Nephron (organoid): Measurements from ENCODE around the gene KRTCAP2.
A peak's percentile ranks its signal among the peaks of the same experiment; 100 is the strongest.
"Not testable (repeated sequence)": the region's sequence is repeated elsewhere in the genome, so short reads cannot be mapped to it uniquely, and the experiment has no call there.

Experiments
- H3K27ac Mint-ChIP-seq, 3 experiments: 2 replicates each; pipeline ENCODE4 v1.8.0; 2020; ENCODE audit warnings: mixed read lengths in 3 of 3, mild to moderate bottlenecking in 2 of 3, moderate library complexity in 1 of 3
- H3K27me3 Mint-ChIP-seq: 2 replicates; pipeline ENCODE4 v1.8.0; 2021; ENCODE audit warnings: low read depth, mild to moderate bottlenecking, moderate library complexity, mixed read lengths
- H3K36me3 Mint-ChIP-seq: 2 replicates; pipeline ENCODE4 v1.8.0; 2020; ENCODE audit warnings: low read depth, mixed read lengths
- H3K4me1 Mint-ChIP-seq: 2 replicates; pipeline ENCODE4 v1.8.0; 2020; ENCODE audit warnings: mixed read lengths
- H3K4me3 Mint-ChIP-seq, 3 experiments: 2 replicates each; pipeline ENCODE4 v1.8.0; 2020; ENCODE audit warnings: mild to moderate bottlenecking in 3 of 3, mixed read lengths in 3 of 3, moderate library complexity in 2 of 3
- H3K9me3 Mint-ChIP-seq: 2 replicates; pipeline ENCODE4 v1.8.0; 2020; ENCODE audit warnings: mixed read lengths
- CTCF ChIP-seq, 3 experiments: fragments of 200-600 bp; sonication (generic); IDR thresholded peaks; one replicate each; pipeline ENCODE4 v1.5.0; 2021; ENCODE audit warnings: antibody characterized with exemption in 3 of 3; ENCODE audit not compliant: unreplicated experiment in 3 of 3

The KRTCAP2 gene

GRCh38 chr1:155158991-155159390 is 14.1 kb downstream of the KRTCAP2 start:
- Mint-ChIP-seq H3K4me1 (no peaks in the 10 kb centered on the region), H3K27ac (no peak overlapping the region), H3K9me3 (peaks cover 4% of the 10 kb centered on the region), H3K27me3 (peaks cover 15% of the 10 kb centered on the region), H3K4me3 (no peak overlapping the region), H3K36me3 (no peaks in the 10 kb centered on the region)
- no peak for TF ChIP-seq CTCF (IDR thresholded peaks at IDR 0.05; ENCODE audit: unreplicated experiment in 3 of 3)

DNA sequence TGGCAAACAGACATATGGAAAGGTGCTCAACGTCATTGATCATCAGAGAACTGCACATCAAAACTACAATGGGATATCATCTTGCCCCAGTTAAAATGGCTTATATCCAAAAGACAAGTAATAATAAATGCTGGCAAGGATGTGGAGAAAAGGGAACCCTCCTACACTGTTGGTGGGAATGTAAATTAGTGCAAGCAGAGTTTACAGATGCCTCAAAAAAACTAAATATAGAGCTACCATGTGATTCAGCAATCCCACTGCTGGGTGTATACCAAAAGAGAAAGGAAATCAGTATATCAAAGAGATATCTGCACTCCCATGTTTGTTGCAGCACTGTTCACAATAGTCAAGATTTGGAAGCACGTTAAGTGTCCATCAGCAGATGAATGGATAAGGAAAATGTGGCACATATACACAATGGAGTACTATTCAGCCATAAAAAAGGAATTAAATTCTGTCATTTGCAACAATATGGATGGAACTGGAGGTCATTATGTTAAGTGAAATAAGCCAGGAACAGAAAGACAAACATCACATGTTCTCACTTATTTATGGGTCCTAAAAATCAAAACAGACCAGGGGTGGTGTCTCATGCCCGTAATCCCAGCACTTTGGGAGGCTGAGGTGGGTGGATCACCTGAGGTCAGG is 17.0 kb downstream of the KRTCAP2 start:
- not testable (repeated sequence) for H3K36me3 Mint-ChIP-seq, H3K27ac Mint-ChIP-seq, H3K4me1 Mint-ChIP-seq, H3K9me3 Mint-ChIP-seq, H3K4me3 Mint-ChIP-seq
- H3K27me3 Mint-ChIP-seq = peaks cover 14% of the 10 kb centered on the region

DNA sequence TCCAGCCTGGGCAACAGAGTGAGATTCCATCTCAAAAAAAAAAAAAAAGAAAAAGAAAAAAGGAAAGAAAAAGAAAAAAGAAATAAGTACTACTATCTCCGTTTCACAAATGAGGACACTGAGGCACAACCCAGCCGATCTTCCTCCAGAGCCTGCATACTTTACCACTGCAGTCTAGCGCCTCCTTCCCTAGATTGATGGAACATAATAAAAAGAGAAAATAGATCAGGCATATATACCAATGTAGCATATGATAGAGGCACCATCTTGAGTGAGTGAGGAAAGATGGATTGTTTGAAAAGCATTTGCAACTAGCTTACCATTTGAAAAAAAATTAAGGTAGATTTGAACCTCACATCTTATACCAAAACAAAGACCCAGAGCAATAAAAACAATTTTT is 27.6 kb downstream of the KRTCAP2 start:
- no peak overlapping the region for H3K4me3 Mint-ChIP-seq
- H3K27ac Mint-ChIP-seq = no peak overlapping the region
- H3K27me3 Mint-ChIP-seq = peaks cover 12% of the 10 kb centered on the region
- H3K9me3 Mint-ChIP-seq = no peaks in the 10 kb centered on the region
- TF ChIP-seq CTCF (IDR thresholded peaks at IDR 0.05; ENCODE audit: unreplicated experiment in 3 of 3) = no peak
- no peaks in the 10 kb centered on the region for H3K36me3 Mint-ChIP-seq
- peaks cover 2% of the 10 kb centered on the region for H3K4me1 Mint-ChIP-seq

DNA sequence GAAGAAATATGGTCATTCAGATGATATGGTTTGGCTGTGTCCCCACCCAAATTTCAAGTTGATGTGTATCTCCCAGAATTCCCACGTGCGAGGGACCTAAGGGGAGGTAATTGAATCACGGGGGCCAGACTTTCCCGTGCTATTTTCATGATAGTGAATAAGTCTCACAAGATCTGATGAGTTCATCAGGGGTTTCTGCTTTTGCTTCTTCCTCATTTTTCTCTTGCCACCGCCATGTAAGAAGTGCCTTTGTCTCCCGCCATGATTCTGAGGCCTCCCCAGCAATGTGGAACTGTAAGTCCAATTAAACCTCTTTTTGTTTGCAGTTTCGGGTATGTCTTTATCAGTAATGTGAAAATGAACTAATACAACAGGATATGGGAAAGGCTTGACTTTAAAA is 31.4 kb downstream of the KRTCAP2 start:
- Mint-ChIP-seq H3K4me1 (peaks cover 19% of the 10 kb centered on the region), H3K36me3 (peaks cover 8% of the 10 kb centered on the region), H3K27me3 (peaks cover 12% of the 10 kb centered on the region), H3K4me3 (peak overlapping the region; percentile 65 to 83 (median 82)), H3K9me3 (no peaks in the 10 kb centered on the region), H3K27ac (peak overlapping the region in 1 of 3 experiments; percentile 28)
- TF ChIP-seq CTCF (IDR thresholded peaks at IDR 0.05; ENCODE audit: unreplicated experiment in 3 of 3) = no peak

- no peak for TF ChIP-seq CTCF (IDR thresholded peaks at IDR 0.05; ENCODE audit: unreplicated experiment in 3 of 3)
- Mint-ChIP-seq H3K27me3 (peaks cover 12% of the 10 kb centered on the region), H3K36me3 (peaks cover 8% of the 10 kb centered on the region), H3K27ac (peak overlapping the region; percentile 75 to 90 (median 88)), H3K4me1 (peaks cover 24% of the 10 kb centered on the region), H3K4me3 (peak overlapping the region; percentile 93 to 96 (median 94)), H3K9me3 (no peaks in the 10 kb centered on the region)
These were observed 32.5 kb downstream of the KRTCAP2 start for GRCh38 chr1:155140630-155140953.

GRCh38 chr1:155139895-155140629 is 33.0 kb downstream of the KRTCAP2 start, which contains the start of gene DPM3:
TSS of gene DPM3 (minus strand) at chr1:155140531. CDS start at chr1:155140240, 291 bp downstream.
- no peak for TF ChIP-seq CTCF (IDR thresholded peaks at IDR 0.05; ENCODE audit: unreplicated experiment in 3 of 3)
- H3K4me1 Mint-ChIP-seq = peaks cover 26% of the 10 kb centered on the region
- peak within 1 kb of the TSS; percentile 75 to 90 (median 88) for H3K27ac Mint-ChIP-seq
- H3K36me3 Mint-ChIP-seq = peaks cover 8% of the 10 kb centered on the region
- peak within 1 kb of the TSS; percentile 93 to 96 (median 94) for H3K4me3 Mint-ChIP-seq
- H3K9me3 Mint-ChIP-seq = no peaks in the 10 kb centered on the region
- H3K27me3 Mint-ChIP-seq = peaks cover 9% of the 10 kb centered on the region
